HG02840 (cell line): Measurements from ENCODE around the gene STMND1.

Source experiments
- ATAC-seq: cut with Tn5 transposase; IDR thresholded peaks from one replicate; pipeline ENCODE4 v1.9.1; 2021; ENCODE audit warnings: mild to moderate bottlenecking, moderate library complexity, moderate number of reproducible peaks; ENCODE audit not compliant: unreplicated experiment, low FRiP score

Gene STMND1

DNA sequence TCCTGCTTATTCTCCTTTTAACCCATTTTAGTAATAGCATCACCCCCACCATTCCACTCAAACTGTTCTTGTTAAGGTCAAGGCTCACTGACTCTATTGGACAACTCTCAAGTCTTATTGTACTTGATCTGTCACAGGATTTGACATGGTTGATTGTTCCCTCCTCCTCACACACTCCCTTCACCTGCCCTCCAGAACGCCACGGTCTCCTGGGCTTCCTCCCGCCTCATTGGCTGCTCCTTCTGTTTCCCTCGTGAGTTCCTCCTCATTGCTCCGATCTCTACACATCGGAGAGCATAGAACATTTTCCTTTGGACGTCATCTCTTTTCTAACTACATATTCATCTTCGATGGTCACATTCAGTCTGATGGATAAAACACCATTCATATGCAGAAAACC, 55.1 kb downstream of the STMND1 start:
- no peak for ATAC-seq

- ATAC-seq = no peak
Measured at GRCh38 chr6:17157617-17158016, 55.8 kb downstream of the STMND1 start.

GRCh38 chr6:17159240-17159639, 57.4 kb downstream of the STMND1 start:
- no peak for ATAC-seq

- ATAC-seq = no peak
Measured at GRCh38 chr6:17161076-17161475, 59.2 kb downstream of the STMND1 start.

GRCh38 chr6:17165383-17165782, 63.5 kb downstream of the STMND1 start:
- no peak for ATAC-seq

DNA sequence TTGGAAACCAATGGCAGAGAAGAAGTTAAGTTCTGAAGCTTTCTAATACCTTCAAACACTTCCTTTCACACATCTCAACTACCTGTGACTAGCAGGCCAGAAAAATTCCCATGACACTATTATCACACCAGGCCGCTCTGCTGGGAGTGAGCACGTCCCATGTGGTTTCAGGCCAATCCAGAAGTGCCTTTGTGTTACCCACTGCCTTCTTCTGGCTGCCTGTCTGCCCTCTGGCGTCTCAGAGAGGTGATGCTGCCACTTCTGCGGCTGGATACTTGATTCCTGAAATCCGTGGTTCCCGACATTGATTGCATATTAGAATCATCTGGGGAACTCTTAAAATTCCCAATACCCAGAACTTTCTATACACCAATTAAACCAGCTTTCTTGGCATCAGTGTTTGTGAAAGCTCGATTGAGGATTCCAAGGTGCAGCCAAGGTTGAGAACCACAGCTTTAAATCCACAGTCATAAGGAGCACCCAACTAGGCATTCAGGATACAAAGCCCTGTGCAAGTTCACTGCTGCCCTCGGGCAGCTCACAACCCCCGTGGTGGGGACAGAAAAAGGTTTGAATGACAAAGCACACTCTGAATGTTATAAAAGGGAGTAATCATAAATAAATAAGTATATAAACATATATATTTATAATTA, 65.6 kb downstream of the STMND1 start:
- ATAC-seq = no peak

DNA sequence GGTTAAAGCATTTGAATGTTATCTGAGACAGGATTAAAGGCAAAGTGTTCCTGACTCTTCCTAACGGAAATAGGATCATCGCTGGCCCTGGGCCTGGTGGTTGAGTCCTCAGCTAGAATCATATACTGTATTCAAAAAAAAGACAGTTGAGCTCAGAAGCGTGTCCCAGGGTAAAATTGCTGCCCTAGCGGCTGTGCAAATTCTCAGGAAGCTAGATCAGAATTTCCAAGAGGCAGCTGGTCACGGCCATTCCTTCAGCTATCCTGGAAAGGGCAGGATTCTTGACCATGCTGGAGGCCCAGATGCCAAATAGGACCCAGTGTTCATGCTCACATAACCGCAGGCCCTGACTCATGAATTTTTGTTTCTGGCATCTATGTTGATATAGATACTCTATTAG, 67.4 kb downstream of the STMND1 start:
- ATAC-seq = no peak

GRCh38 chr6:17169711-17170110, 67.9 kb downstream of the STMND1 start:
- ATAC-seq = no peak

DNA sequence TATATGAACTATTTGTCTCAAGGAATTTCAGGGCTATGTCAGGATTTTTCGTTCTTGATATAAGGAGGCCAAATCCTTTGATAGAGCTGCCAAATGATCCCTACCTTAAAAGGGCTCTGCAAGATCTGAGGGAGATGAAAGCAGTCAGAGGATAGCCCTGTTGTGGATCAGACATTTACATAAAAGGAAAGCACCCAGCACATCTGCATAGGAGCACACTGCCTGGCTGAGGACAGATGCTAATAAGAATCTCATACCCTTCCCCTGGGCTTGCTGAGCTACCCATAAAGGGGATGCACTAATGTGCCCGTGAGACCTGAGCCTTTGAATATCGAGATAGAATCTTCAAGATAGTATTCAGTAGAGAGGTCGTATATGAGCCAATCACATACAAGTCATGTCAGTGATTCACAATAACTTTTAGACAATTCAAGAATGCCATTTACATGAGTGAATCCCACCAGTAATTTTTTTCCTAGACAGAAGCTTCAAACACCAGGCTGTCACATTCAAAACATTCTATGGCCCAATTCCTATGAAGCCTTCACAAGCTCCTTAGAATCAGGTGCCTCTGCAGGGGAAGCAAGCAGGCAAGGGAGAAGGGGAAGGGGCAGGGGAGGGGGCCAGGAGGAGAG, 71.1 kb downstream of the STMND1 start:
- ATAC-seq = no peak

DNA sequence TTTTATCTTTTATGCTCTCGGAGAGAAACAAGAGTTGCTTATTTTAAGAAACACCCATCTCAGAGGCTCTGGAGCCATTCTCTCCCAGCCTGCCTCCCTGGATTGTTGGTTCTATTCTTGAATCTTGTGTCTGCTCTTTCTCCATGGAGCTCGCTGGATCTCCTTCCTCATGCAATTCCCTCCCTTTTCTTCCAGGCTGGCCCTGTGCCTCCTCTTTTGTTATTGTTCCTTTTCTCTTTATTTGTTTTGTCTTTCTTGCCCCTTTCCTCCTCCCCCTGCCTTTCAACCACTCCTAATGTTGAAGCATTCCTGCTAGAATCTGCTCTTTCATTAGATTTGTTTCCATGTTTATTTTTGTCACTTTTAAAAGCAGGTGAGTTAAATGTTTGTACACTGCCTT, 76.5 kb downstream of the STMND1 start:
- ATAC-seq = no peak

- ATAC-seq = no peak
Measured at GRCh38 chr6:17178754-17179529, 77.1 kb downstream of the STMND1 start.

DNA sequence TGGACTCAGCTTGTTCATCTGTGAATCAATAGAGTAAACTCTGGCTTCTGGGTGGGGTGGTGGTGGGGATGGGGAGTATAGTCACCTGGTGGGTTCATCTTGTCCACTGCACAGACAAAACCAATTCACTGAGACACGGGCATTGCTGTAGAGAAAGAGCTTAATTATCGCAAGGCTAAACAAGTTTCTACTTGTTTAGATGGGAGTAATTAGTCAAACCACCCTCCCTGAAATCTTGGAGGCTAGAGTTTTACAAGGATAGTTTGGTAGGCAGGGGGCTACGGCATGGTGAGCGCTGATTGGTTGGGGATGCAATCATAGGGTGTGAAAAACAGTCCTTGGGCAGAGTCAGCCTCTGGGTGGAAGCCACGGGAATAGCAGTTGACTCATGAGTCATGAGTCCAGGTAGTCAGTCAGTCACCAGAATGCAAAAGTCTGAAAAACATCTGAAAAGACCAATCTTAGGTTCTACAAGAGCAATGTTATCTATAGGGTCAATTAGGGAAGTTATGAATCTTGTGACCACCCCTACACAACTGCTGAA, 77.8 kb downstream of the STMND1 start:
- no peak for ATAC-seq
